ENCODE data around the gene PRR5. TPM values are rescaled to one million over a fixed set of nuclear protein-coding genes. Genes with fewer than 3 reads are reported as not detected.

The PRR5 gene
- total RNA-seq, 1 experiment from 2014 or later, result 26.9 TPM

- BruUV-seq (replicated peaks), result no TSS peak
- TF ChIP-seq TCF7L2 (IDR thresholded peaks at IDR 0.05; ENCODE audit: borderline replicate concordance, extremely low read depth, insufficient read depth, insufficient read length), result no peak
- TF ChIP-seq ELF1 (IDR thresholded peaks at IDR 0.05; ENCODE audit: borderline replicate concordance, low read depth), result no peak
- no peak for TF ChIP-seq SIN3A (IDR thresholded peaks at IDR 0.05; ENCODE audit: low read depth)
- no peak for TF ChIP-seq ATF3 (IDR thresholded peaks at IDR 0.05)
- no peak for TF ChIP-seq YY1 (IDR thresholded peaks at IDR 0.05; ENCODE audit: extremely low read depth, insufficient replicate concordance, low read depth, low read length)
- TF ChIP-seq REST (IDR thresholded peaks at IDR 0.05; ENCODE audit: low read depth), result no peak
- no peak for TF ChIP-seq ZFX (IDR thresholded peaks at IDR 0.05)
- TF ChIP-seq MAX (IDR thresholded peaks at IDR 0.05), result no peak
- ChIA-PET CTCF (no interaction called here), POLR2A (no interaction called here), RAD21 (ENCODE audit: low non-redundant PET in 1 of 2, low total read pairs in 2 of 2, uncharacterized antibody in 2 of 2, unreplicated experiment in 2 of 2) (no interaction called here)
- intact Hi-C loops (cut with micrococcal nuclease), result no loop called here
- no peak overlapping the region for H3K4me3 ChIP-seq (replicated peaks in 1 of 2; ENCODE audit: low read depth in 1 of 2, low read length in 2 of 2)
- no peak overlapping the region for H3K9ac ChIP-seq (ENCODE audit: low read length)
- H3K36me3 ChIP-seq (ENCODE audit: control insufficient read depth in 1 of 2, insufficient read depth in 2 of 2, low read length in 2 of 2), result peaks cover 0 to under 1% of the 10 kb centered on the region in 2 experiments; a peak in 1 of 4 replicates
- H3K9me2 ChIP-seq (ENCODE audit: insufficient read depth), result no peaks in the 10 kb centered on the region
- peak; percentile 59 for ATAC-seq
- H3K9me3 ChIP-seq (ENCODE audit: control insufficient read depth in 1 of 2, insufficient read depth in 1 of 2, low read depth in 1 of 2, low read length in 2 of 2), result no peaks in the 10 kb centered on the region
- 0 out of 2 replicates have a peak, but pooled peaks cover 3% of the 10 kb centered on the region for H3K79me2 ChIP-seq (ENCODE audit: insufficient read depth, low read length)
- no peak for DNase-seq (ENCODE audit: low read depth, low spot score)
- H3K4me1 ChIP-seq (ENCODE audit: control insufficient read depth in 1 of 2, insufficient read depth in 2 of 2, low read length in 2 of 2), result no peaks in the 10 kb centered on the region; a peak in 1 of 4 replicates
- no peaks in the 10 kb centered on the region for H3K27me3 ChIP-seq (ENCODE audit: insufficient read depth, low read length)
- H3K27ac ChIP-seq (ENCODE audit: low read depth, low read length), result no peak overlapping the region
- no peak overlapping the region for H3K4me2 ChIP-seq (ENCODE audit: low read length)
- no peaks in the 10 kb centered on the region for H4K20me1 ChIP-seq (ENCODE audit: insufficient read depth)
- H2AFZ ChIP-seq (ENCODE audit: low read depth, low read length, poor library complexity, severe bottlenecking), result no peak overlapping the region
Observed at GRCh38 chr22:44721213-44721612, 19.2 kb downstream of the PRR5 start.
